Measurements from ENCODE around the gene CLCN2.

The CLCN2 gene

GRCh38 chr3:184355261-184356040 lies 6.0 kb downstream of the CLCN2 start:
- DNase-seq (ENCODE audit: low read depth, low spot score) = no peak
- H3K4me3 ChIP-seq (ENCODE audit: low read depth, low read length) = no peak overlapping the region
- ChIA-PET POLR2A (no interaction called here), CTCF (interaction anchor here (0.8 to 4.5 kb wide), 13 partner anchors 8 to 187 kb away, joined by 3 to 46 read pairs (median 6); partner anchors contain the start of gene FAM131A)
- TF ChIP-seq, protein P1, sequence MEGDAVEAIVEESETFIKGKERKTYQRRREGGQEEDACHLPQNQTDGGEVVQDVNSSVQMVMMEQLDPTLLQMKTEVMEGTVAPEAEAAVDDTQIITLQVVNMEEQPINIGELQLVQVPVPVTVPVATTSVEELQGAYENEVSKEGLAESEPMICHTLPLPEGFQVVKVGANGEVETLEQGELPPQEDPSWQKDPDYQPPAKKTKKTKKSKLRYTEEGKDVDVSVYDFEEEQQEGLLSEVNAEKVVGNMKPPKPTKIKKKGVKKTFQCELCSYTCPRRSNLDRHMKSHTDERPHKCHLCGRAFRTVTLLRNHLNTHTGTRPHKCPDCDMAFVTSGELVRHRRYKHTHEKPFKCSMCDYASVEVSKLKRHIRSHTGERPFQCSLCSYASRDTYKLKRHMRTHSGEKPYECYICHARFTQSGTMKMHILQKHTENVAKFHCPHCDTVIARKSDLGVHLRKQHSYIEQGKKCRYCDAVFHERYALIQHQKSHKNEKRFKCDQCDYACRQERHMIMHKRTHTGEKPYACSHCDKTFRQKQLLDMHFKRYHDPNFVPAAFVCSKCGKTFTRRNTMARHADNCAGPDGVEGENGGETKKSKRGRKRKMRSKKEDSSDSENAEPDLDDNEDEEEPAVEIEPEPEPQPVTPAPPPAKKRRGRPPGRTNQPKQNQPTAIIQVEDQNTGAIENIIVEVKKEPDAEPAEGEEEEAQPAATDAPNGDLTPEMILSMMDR (IDR thresholded peaks at IDR 0.05; ENCODE audit: insufficient read depth, low read length, missing control alignments) = no peak

- ChIA-PET CTCF (interaction anchor here (0.8 to 4.5 kb wide), 13 partner anchors 8 to 423 kb away, joined by 3 to 46 read pairs (median 6); partner anchors contain the start of gene FAM131A), POLR2A (no interaction called here)
- no peak for DNase-seq (ENCODE audit: low read depth, low spot score)
- TF ChIP-seq, protein P1 (IDR thresholded peaks at IDR 0.05; ENCODE audit: insufficient read depth, low read length, missing control alignments) = no peak
- no peak overlapping the region for H3K4me3 ChIP-seq (ENCODE audit: low read depth, low read length)
Measured at GRCh38 chr3:184354754-184355153, 6.7 kb downstream of the CLCN2 start.

- TF ChIP-seq, protein P1 (IDR thresholded peaks at IDR 0.05; ENCODE audit: insufficient read depth, low read length, missing control alignments) = peak; percentile 77
- ChIA-PET CTCF (interaction anchor here (0.6 to 4.5 kb wide), 24 partner anchors 8 to 423 kb away, joined by 3 to 46 read pairs (median 4); partner anchors contain the start of genes EPHB3 and FAM131A), POLR2A (no interaction called here)
- no peak overlapping the region for H3K4me3 ChIP-seq (ENCODE audit: low read depth, low read length)
- no peak for DNase-seq (ENCODE audit: low read depth, low spot score)
Measured at GRCh38 chr3:184354121-184354728, 7.2 kb downstream of the CLCN2 start.

DNA sequence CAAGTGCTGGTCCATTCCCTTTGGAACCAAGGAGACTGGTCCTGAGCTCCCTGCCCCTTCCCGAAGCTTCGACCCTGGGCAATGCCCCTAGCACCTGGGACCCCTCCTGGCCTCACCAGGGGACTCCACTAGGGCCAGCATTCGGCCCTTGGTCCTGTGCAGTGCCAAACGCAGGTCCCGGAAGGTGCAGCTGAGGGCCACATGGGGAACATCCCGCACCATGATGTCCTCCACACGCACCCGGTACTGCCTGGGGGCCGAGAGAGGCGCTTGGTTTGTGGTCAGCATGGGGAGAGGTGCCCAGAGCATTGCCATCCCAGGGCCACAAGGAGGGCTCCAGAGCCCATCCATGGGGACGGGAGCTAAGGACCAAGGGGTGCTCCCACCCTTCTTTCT lies 7.9 kb downstream of the CLCN2 start:
- ChIA-PET POLR2A (interaction anchor here (1.9 kb wide), 1 partner anchor 9 kb away, joined by 5 read pairs; no protein-coding TSS in a partner anchor), CTCF (interaction anchor here (0.6 to 4.5 kb wide), 21 partner anchors 7 to 424 kb away, joined by 3 to 46 read pairs (median 5); partner anchors contain the start of genes CLCN2, EPHB3, FAM131A and POLR2H)
- no peak for DNase-seq (ENCODE audit: low read depth, low spot score)
- H3K4me3 ChIP-seq (ENCODE audit: low read depth, low read length) = no peak overlapping the region
- TF ChIP-seq, protein P1 (IDR thresholded peaks at IDR 0.05; ENCODE audit: insufficient read depth, low read length, missing control alignments) = no peak

- no peak for DNase-seq (ENCODE audit: low read depth, low spot score)
- H3K4me3 ChIP-seq (ENCODE audit: low read depth, low read length) = no peak overlapping the region
- ChIA-PET CTCF (interaction anchor here (0.6 to 4.5 kb wide), 18 partner anchors 8 to 455 kb away, joined by 3 to 46 read pairs (median 5); partner anchors contain the start of genes CLCN2, EPHB3, FAM131A and POLR2H), POLR2A (interaction anchor here (1.9 kb wide), 1 partner anchor 9 kb away, joined by 5 read pairs; no protein-coding TSS in a partner anchor)
- TF ChIP-seq, protein P1 (IDR thresholded peaks at IDR 0.05; ENCODE audit: insufficient read depth, low read length, missing control alignments) = no peak
Measured at GRCh38 chr3:184352897-184353545, 8.4 kb downstream of the CLCN2 start.

Measured in AG04449 (cell line).